Hepatocyte (in vitro differentiated cells): ENCODE data around the gene DNAJC12. TPM values are rescaled to one million over a fixed set of nuclear protein-coding genes. Genes with fewer than 3 reads are reported as not detected.
A peak's percentile ranks its signal among the peaks of the same experiment; 100 is the strongest.

Source experiments
- DNase-seq: peaks from one replicate; pipeline ENCODE4 v3.0.0-alpha.2; 2016; ENCODE audit warnings: low spot score
- H2AFZ ChIP-seq: fragments of 200-600 bp; sonication (generic); 2 replicates; pipeline ENCODE4 v1.6.0; 2016; ENCODE audit warnings: antibody characterized with exemption, mild to moderate bottlenecking
- H3K27ac ChIP-seq: fragments of 200-600 bp; sonication (generic); 2 replicates; pipeline ENCODE4 v1.5.1; 2016; ENCODE audit warnings: mild to moderate bottlenecking
- H3K27me3 ChIP-seq: fragments of 200-600 bp; sonication (generic); 2 replicates; pipeline ENCODE4 v1.6.1; 2016
- H3K36me3 ChIP-seq: fragments of 200-600 bp; sonication (generic); replicated peaks from 2 replicates; pipeline ENCODE4 v1.5.1; 2016; ENCODE audit warnings: low read depth; ENCODE audit not compliant: insufficient read depth
- H3K4me1 ChIP-seq: fragments of 200-600 bp; sonication (generic); 2 replicates; pipeline ENCODE4 v1.5.1; 2016; ENCODE audit warnings: mild to moderate bottlenecking, moderate library complexity; ENCODE audit not compliant: insufficient read depth
- H3K4me2 ChIP-seq: fragments of 200-600 bp; sonication (generic); 2 replicates; pipeline ENCODE4 v1.6.0; 2016
- H3K4me3 ChIP-seq: fragments of 200-600 bp; sonication (generic); 2 replicates; pipeline ENCODE4 v1.5.1; 2016; ENCODE audit warnings: mild to moderate bottlenecking
- H3K79me2 ChIP-seq: fragments of 200-600 bp; sonication (generic); 2 replicates; pipeline ENCODE4 v1.6.0; 2017; ENCODE audit warnings: mild to moderate bottlenecking
- H3K9me2 ChIP-seq: fragments of 200-600 bp; sonication (generic); replicated peaks from 2 replicates; pipeline ENCODE4 v1.6.0; 2017; ENCODE audit warnings: mild to moderate bottlenecking; ENCODE audit not compliant: insufficient read depth
- H3K9me3 ChIP-seq: fragments of 200-600 bp; sonication (generic); 2 replicates; pipeline ENCODE4 v1.5.1; 2016; ENCODE audit warnings: low read depth, mild to moderate bottlenecking
- H4K20me1 ChIP-seq: fragments of 200-600 bp; sonication (generic); 2 replicates; pipeline ENCODE4 v1.6.0; 2016; ENCODE audit warnings: mild to moderate bottlenecking; ENCODE audit not compliant: insufficient read depth, poor library complexity, severe bottlenecking
- CTCF ChIP-seq: fragments of 200-600 bp; sonication (generic); IDR thresholded peaks from 2 replicates; pipeline ENCODE4 v1.5.1; 2016; ENCODE audit warnings: antibody characterized with exemption, mild to moderate bottlenecking; ENCODE audit not compliant: poor library complexity
- EZH2 ChIP-seq: fragments of 200-600 bp; sonication (generic); IDR thresholded peaks from 2 replicates; pipeline ENCODE4 v1.6.1; 2016; ENCODE audit warnings: antibody characterized with exemption, mild to moderate bottlenecking, borderline replicate concordance
- EZH2phosphoT487 ChIP-seq: fragments of 200-600 bp; sonication (generic); IDR thresholded peaks from one replicate; pipeline ENCODE4 v1.6.1; 2018; ENCODE audit warnings: antibody characterized with exemption, mild to moderate bottlenecking, low read depth, moderate library complexity; ENCODE audit not compliant: unreplicated experiment, severe bottlenecking
- WGBS: methylation state at CpG from one replicate; pipeline ENCODE4 v1.1.6; 2016; ENCODE audit warnings: low lambda C conversion rate; ENCODE audit errors: missing lambda C conversion rate; 5-methylcytosine and 5-hydroxymethylcytosine counted together
- polyA plus RNA-seq: library from polyadenylated mRNA; unstranded; fragments of >200 nt; fragmentation: Nextera tagmentation; extraction: Ambion mirVana; gene quantifications from 2 replicates; pipeline ENCODE4 v1.2.1, GENCODE V29; 2016
- total RNA-seq: library from RNA; depleted of rRNA; stranded (reverse); fragments of >200 nt; gene quantifications from 2 replicates; pipeline ENCODE4 v1.2.3, GENCODE V29; 2014

Gene DNAJC12
- total and polyA plus RNA-seq, 2 experiments from 2014 or later = 6.2 to 16.7 TPM

- Histone ChIP-seq H3K27ac (peak overlapping the region; percentile 79), H3K4me3 (no peak overlapping the region), H3K36me3 (no peaks in the 10 kb centered on the region), H2AFZ (no peak overlapping the region), H3K9me2 (no peaks in the 10 kb centered on the region), H4K20me1 (no peaks in the 10 kb centered on the region), H3K4me2 (no peak overlapping the region), H3K9me3 (no peaks in the 10 kb centered on the region), H3K27me3 (no peaks in the 10 kb centered on the region), H3K79me2 (no peaks in the 10 kb centered on the region), H3K4me1 (no peaks in the 10 kb centered on the region)
- DNase-seq = no peak
- no peak for TF ChIP-seq CTCF
- TF ChIP-seq EZH2 = no peak
- TF ChIP-seq EZH2phosphoT487 = no peak
These were observed 33.7 kb downstream of the DNAJC12 start for GRCh38 chr10:67804395-67804678.

DNA sequence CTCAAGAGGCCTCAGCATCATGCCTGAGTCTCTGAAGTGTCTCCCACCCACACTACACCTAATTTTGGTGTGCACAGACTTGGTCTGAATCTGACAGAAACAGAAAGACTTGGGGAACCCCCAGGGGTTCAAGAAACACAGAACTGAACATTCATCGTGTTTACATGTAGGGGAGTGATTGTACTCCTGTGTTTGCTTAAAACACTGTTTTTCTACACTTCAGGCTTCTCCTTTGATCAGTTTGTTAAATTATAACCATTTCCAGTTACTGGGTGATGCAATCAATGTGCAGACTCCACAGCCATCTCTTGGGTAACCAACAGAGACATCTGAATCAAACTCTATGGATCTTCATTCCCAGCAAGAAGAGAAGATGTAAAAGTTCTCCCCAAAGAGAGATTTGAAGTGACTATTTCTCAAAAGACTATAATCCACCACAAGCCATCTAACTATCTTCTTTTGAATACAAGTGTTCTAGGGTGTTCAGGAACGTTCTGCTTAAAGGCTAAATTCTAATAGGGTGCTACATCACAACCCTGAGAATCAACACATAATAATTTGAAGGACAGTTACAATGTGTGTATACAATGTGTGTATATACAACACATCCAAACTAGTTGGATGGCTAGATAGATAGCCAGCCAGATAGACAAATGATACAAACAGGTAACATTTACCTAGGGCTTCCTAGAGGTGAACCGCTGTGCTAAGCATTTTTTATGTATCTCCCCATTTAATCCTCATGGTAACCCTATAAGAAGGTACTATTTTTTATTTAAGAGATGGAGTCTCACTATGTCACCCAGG, 34.2 kb downstream of the DNAJC12 start:
- Histone ChIP-seq H2AFZ (no peak overlapping the region), H3K9me2 (no peaks in the 10 kb centered on the region), H3K9me3 (no peaks in the 10 kb centered on the region), H3K4me2 (peak overlapping the region; percentile 52), H3K4me1 (no peaks in the 10 kb centered on the region), H3K27me3 (no peaks in the 10 kb centered on the region), H4K20me1 (no peaks in the 10 kb centered on the region), H3K27ac (peak overlapping the region; percentile 79), H3K79me2 (no peaks in the 10 kb centered on the region), H3K4me3 (no peak overlapping the region), H3K36me3 (no peaks in the 10 kb centered on the region)
- WGBS = 73% methylated on average over 3 of the region's 3 CpGs
- no peak for DNase-seq
- TF ChIP-seq EZH2 = no peak
- TF ChIP-seq CTCF = no peak
- no peak for TF ChIP-seq EZH2phosphoT487

DNA sequence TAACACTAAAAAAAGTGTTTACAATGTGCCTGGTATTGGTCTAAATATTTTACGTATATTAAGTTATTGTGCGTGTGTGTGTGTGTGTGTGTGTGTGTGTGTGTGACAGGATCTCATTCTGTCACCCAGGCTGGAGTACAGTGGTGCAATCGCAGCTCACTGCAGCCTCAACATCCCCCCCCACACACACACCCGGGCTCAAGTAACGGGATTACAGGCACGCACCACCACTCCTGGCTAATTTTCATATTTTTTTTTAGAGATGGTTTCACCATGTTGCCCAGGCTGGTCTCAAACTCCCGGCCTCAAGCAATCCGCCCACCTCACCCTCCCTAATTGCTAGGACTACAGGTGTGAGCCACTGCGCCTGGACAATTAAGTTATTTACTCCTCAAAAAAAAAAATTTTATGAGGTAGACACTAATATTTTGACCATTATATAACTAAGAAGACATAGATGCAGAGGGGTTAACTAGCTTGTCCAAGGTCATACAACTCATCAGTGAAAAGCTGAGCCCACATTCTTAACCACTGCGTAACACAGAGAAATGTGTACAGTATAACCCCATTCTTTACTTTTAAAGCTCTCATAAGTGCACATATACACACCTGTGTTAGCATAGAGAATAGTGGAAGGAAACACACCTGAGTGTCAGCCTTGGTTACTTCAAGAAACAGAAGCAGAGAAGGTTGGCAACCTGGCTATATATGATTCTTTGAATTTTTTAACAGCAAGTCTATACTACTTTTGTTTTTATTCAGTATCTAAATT, 35.0 kb downstream of the DNAJC12 start:
- no peak overlapping the region for H3K4me3 ChIP-seq
- DNase-seq = peak; percentile 30
- 63% methylated on average over 10 of the region's 10 CpGs for WGBS
- no peaks in the 10 kb centered on the region for H4K20me1 ChIP-seq
- no peak for TF ChIP-seq CTCF
- no peak for TF ChIP-seq EZH2phosphoT487
- TF ChIP-seq EZH2 = no peak
- no peaks in the 10 kb centered on the region for H3K79me2 ChIP-seq
- no peaks in the 10 kb centered on the region for H3K9me3 ChIP-seq
- peak overlapping the region; percentile 52 for H3K4me2 ChIP-seq
- H3K4me1 ChIP-seq = no peaks in the 10 kb centered on the region
- peak overlapping the region; percentile 79 for H3K27ac ChIP-seq
- no peaks in the 10 kb centered on the region for H3K27me3 ChIP-seq
- no peak overlapping the region for H2AFZ ChIP-seq
- H3K36me3 ChIP-seq = no peaks in the 10 kb centered on the region
- no peaks in the 10 kb centered on the region for H3K9me2 ChIP-seq
